ENCODE results near the gene CDC40. TPM values are rescaled to one million over a fixed set of nuclear protein-coding genes. Genes with fewer than 3 reads are reported as not detected.

The CDC40 gene
- 10 to 100 TPM; 11.8 to 25.9 (median 18.3) TPM for total RNA-seq

GRCh38 chr6:110180228-110181008 lies at the start of gene CDC40:
CDC40 (plus strand) TSS chr6:110180427; CDS start chr6:110180445, 18 bp downstream.
- Histone ChIP-seq H3K27ac (peak within 1 kb of the TSS; percentile 57 to 89 (median 85)), H3K4me1 (peaks cover 14 to 52% (median 22%) of the 10 kb centered on the region in 3 donors), H3K27me3 (no peaks in the 10 kb centered on the region), H3K9me3 (no peaks in the 10 kb centered on the region), H3K36me3 (no peaks in the 10 kb centered on the region), H3K4me3 (peak within 1 kb of the TSS; percentile 68 to 77)
- TF ChIP-seq POLR2A (IDR thresholded peaks at IDR 0.05) (peak in 1 of 2 donors; percentile 15), POLR2AphosphoS5 (IDR thresholded peaks at IDR 0.05) (no peak)
- 0 to 2% methylated on average over 7 to 26 of the region's 28 CpGs for WGBS, 2 donors (ENCODE audit: low coverage in 1 of 2)
- peak; percentile 64 for ATAC-seq

GRCh38 chr6:110137924-110138887 lies 42.0 kb upstream of the CDC40 start:
- TF ChIP-seq POLR2A (IDR thresholded peaks at IDR 0.05) = no peak
- TF ChIP-seq CTCF (IDR thresholded peaks at IDR 0.05) = no peak
- TF ChIP-seq POLR2AphosphoS5 (IDR thresholded peaks at IDR 0.05) = no peak
- no peak for TF ChIP-seq EP300 (IDR thresholded peaks at IDR 0.05)
- Histone ChIP-seq H3K4me1 (no peaks in the 10 kb centered on the region), H3K9me3 (no peaks in the 10 kb centered on the region), H3K36me3 (peaks cover 0 to 9% of the 10 kb centered on the region in 2 donors), H3K27ac (no peak overlapping the region), H3K4me3 (no peak overlapping the region), H3K27me3 (no peaks in the 10 kb centered on the region)
- ATAC-seq = no peak
- WGBS, 2 donors (ENCODE audit: low coverage in 1 of 2) = 93 to 100% methylated on average over 1 to 3 of the region's 10 CpGs

GRCh38 chr6:110139052-110139451 lies 41.2 kb upstream of the CDC40 start:
- no peaks in the 10 kb centered on the region for H3K4me1 ChIP-seq
- WGBS, 2 donors (ENCODE audit: low coverage in 1 of 2) = 90% methylated on average over 2 of the region's 9 CpGs; no CpG with 5 or more reads in 1 of the 2 donors
- H3K27me3 ChIP-seq = no peaks in the 10 kb centered on the region
- H3K4me3 ChIP-seq = no peak overlapping the region
- no peak for TF ChIP-seq POLR2AphosphoS5 (IDR thresholded peaks at IDR 0.05)
- no peak for TF ChIP-seq EP300 (IDR thresholded peaks at IDR 0.05)
- no peak for TF ChIP-seq CTCF (IDR thresholded peaks at IDR 0.05)
- no peak for TF ChIP-seq POLR2A (IDR thresholded peaks at IDR 0.05)
- no peak for ATAC-seq
- no peak overlapping the region for H3K27ac ChIP-seq
- peaks cover 0 to 9% of the 10 kb centered on the region in 2 donors for H3K36me3 ChIP-seq
- H3K9me3 ChIP-seq = no peaks in the 10 kb centered on the region

GRCh38 chr6:110140650-110141049 lies 39.6 kb upstream of the CDC40 start:
- no peak for TF ChIP-seq EP300 (IDR thresholded peaks at IDR 0.05)
- no peak for TF ChIP-seq POLR2AphosphoS5 (IDR thresholded peaks at IDR 0.05)
- no peak for ATAC-seq

GRCh38 chr6:110147870-110148269 lies 32.4 kb upstream of the CDC40 start:
- Histone ChIP-seq H3K4me3 (no peak overlapping the region), H3K27ac (no peak overlapping the region), H3K9me3 (no peaks in the 10 kb centered on the region), H3K36me3 (no peaks in the 10 kb centered on the region), H3K27me3 (no peaks in the 10 kb centered on the region), H3K4me1 (no peaks in the 10 kb centered on the region)
- TF ChIP-seq CTCF (IDR thresholded peaks at IDR 0.05) (no peak), EP300 (IDR thresholded peaks at IDR 0.05) (no peak), POLR2A (IDR thresholded peaks at IDR 0.05) (no peak), POLR2AphosphoS5 (IDR thresholded peaks at IDR 0.05) (no peak)
- ATAC-seq = no peak
- 77 to 88% methylated on average over 2 to 3 of the region's 3 CpGs for WGBS, 2 donors (ENCODE audit: low coverage in 1 of 2)

More at GRCh38 chr6:110140650-110141049, 39.6 kb upstream of the CDC40 start:
- no peaks in the 10 kb centered on the region for H3K9me3 ChIP-seq
- H3K27ac ChIP-seq = no peak overlapping the region
- WGBS, 2 donors (ENCODE audit: low coverage in 1 of 2) = 82 to 96% methylated on average over 2 of the region's 2 CpGs
- no peaks in the 10 kb centered on the region for H3K27me3 ChIP-seq
- no peak overlapping the region for H3K4me3 ChIP-seq
- peaks cover 0 to 9% of the 10 kb centered on the region in 2 donors for H3K36me3 ChIP-seq
- H3K4me1 ChIP-seq = no peaks in the 10 kb centered on the region

All from gastroesophageal sphincter (tissue), 4 donors.